ENCODE results near the gene PPP2R2D. TPM values are rescaled to one million over a fixed set of nuclear protein-coding genes. Genes with fewer than 3 reads are reported as not detected.

PPP2R2D gene
- total RNA-seq (10 to 100 TPM; 22.1 to 51.4 TPM), polyA plus RNA-seq (10 to 100 TPM; 15.6 to 22.0 TPM)
- long read RNA-seq, donor 1, full-length matches to known transcripts: 7 of 81 reads
- long read RNA-seq, donor 1, partial matches to known transcripts: 26 of 81 reads
- long read RNA-seq, donor 1, other reads (novel, unspliced or antisense): 48 of 81 reads
- long read RNA-seq, donor 2, full-length matches to known transcripts: 3 of 3 reads
- long read RNA-seq, donor 2, partial matches to known transcripts: 0 of 3 reads
- long read RNA-seq, donor 2, other reads (novel, unspliced or antisense): 0 of 3 reads
- long read RNA-seq, donor 3, full-length matches to known transcripts: 2 of 93 reads
- long read RNA-seq, donor 3, partial matches to known transcripts: 91 of 93 reads
- long read RNA-seq, donor 3, other reads (novel, unspliced or antisense): 0 of 93 reads
- long read RNA-seq, donor 4, full-length matches to known transcripts: 1 of 1 reads
- long read RNA-seq, donor 4, partial matches to known transcripts: 0 of 1 reads
- long read RNA-seq, donor 4, other reads (novel, unspliced or antisense): 0 of 1 reads
- long read RNA-seq, donor 5, full-length matches to known transcripts: 3 of 3 reads
- long read RNA-seq, donor 5, partial matches to known transcripts: 0 of 3 reads
- long read RNA-seq, donor 5, other reads (novel, unspliced or antisense): 0 of 3 reads

DNA sequence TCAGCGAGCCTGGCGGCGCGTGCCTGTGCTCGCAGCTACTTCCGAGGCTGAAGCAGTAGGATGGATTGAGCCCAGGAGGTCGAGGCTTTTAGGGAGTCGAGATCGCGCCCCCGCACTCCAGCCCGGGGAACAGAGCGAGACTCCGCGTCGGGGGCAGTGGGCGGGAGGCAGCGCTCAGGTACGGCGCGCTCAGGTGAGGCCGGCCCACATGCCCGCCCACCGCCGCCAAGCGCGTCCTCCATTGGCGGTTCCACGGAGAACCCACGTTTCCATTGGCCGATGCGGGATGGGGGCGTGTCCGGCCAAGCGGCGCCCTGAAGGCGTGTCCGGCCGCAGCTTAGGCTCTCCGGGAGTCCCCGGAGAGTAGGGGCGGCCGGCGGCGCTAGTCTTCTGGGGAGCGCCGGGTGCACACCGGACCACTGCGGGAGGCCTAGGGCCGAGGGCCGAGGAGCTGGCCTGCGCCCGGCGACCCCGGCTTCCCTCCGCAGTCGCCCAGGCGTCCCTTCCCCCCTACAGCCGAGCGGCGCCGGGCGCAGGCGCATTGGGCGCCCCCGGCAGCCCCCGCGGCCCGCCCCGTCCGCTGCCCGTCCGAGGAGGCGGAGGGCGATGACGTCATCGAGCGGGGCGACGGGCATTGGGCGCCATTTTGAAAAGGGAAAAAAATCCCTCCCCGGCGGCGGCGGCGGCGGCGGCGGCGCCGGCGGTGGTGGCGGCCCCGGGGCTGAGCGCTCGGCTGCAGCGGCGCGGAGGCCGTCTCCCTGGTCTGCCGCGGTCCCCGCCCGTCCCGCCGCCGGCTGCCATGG is at the start of gene PPP2R2D:
Gene PPP2R2D (plus strand): TSS at position 659 of the 803 bp plus-strand sequence. CDS start 141 bp downstream, at position 800.
- peak within 1 kb of the TSS; percentile 83 to 89 for H3K9ac ChIP-seq (ENCODE audit: insufficient read depth in 1 of 2, low read length in 2 of 2)
- ATAC-seq (ENCODE audit: insufficient read depth, low FRiP score) (peak; percentile 97), DNase-seq (peak; percentile 95 to 97 (median 96))
- peak within 1 kb of the TSS; percentile 93 to 97 for H3K27ac ChIP-seq (ENCODE audit: low read depth in 1 of 2, low read length in 1 of 2)
- H3K4me1 ChIP-seq (ENCODE audit: control insufficient read depth in 5 of 5, insufficient read depth in 5 of 5, low read length in 5 of 5): peaks cover 0 to 22% (median 13%) of the 10 kb centered on the region in 5 donors
- TF ChIP-seq, protein P1, sequence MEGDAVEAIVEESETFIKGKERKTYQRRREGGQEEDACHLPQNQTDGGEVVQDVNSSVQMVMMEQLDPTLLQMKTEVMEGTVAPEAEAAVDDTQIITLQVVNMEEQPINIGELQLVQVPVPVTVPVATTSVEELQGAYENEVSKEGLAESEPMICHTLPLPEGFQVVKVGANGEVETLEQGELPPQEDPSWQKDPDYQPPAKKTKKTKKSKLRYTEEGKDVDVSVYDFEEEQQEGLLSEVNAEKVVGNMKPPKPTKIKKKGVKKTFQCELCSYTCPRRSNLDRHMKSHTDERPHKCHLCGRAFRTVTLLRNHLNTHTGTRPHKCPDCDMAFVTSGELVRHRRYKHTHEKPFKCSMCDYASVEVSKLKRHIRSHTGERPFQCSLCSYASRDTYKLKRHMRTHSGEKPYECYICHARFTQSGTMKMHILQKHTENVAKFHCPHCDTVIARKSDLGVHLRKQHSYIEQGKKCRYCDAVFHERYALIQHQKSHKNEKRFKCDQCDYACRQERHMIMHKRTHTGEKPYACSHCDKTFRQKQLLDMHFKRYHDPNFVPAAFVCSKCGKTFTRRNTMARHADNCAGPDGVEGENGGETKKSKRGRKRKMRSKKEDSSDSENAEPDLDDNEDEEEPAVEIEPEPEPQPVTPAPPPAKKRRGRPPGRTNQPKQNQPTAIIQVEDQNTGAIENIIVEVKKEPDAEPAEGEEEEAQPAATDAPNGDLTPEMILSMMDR (IDR thresholded peaks at IDR 0.05; ENCODE audit: control extremely low read depth, extremely low read depth): no peak
- no peaks in the 10 kb centered on the region for H3K9me3 ChIP-seq (ENCODE audit: control insufficient read depth in 4 of 4, insufficient read depth in 3 of 4, low read length in 3 of 4)
- H3K27me3 ChIP-seq (ENCODE audit: control insufficient read depth in 3 of 3, insufficient read depth in 3 of 3, low read length in 2 of 3): peaks cover 0 to 16% (median 12%) of the 10 kb centered on the region in 3 donors
- WGBS, 2 donors: 0% methylated on average over 66 to 107 of the region's 107 CpGs
- H3K36me3 ChIP-seq (ENCODE audit: control insufficient read depth in 4 of 4, insufficient read depth in 4 of 4, low read length in 4 of 4): peaks cover 0 to 4% (median 1%) of the 10 kb centered on the region in 4 donors
- H3K4me3 ChIP-seq: peak within 1 kb of the TSS; percentile 87

DNA sequence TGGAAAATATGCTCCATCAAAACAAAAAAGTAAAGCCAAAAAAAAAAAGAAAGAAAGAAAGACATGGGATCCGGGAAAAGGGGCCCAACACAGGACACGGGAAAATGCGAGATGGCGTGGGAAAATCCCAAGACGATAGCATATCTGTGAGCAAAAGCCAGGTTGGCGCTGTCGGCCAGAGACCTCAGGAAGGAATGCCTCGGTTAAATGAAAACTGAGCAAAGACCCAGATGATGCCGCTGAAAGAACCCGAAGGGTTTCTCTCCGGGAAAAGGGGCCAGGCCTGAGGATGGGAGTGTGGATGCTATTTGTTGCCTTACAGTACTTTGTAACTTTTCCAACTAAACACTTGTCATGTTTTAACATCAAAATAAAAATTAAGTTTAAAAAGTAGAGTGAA is 49.5 kb upstream of the PPP2R2D start:
- Histone ChIP-seq H3K4me3 (no peak overlapping the region), H3K27me3 (ENCODE audit: control insufficient read depth in 3 of 3, insufficient read depth in 3 of 3, low read length in 2 of 3) (no peaks in the 10 kb centered on the region), H3K9ac (ENCODE audit: insufficient read depth in 1 of 2, low read length in 2 of 2) (no peak overlapping the region), H3K36me3 (ENCODE audit: control insufficient read depth in 4 of 4, insufficient read depth in 4 of 4, low read length in 4 of 4) (no peaks in the 10 kb centered on the region), H3K9me3 (ENCODE audit: control insufficient read depth in 4 of 4, insufficient read depth in 3 of 4, low read length in 3 of 4) (peaks cover 0 to 4% (median under 1%) of the 10 kb centered on the region in 4 donors), H3K4me1 (ENCODE audit: control insufficient read depth in 5 of 5, insufficient read depth in 5 of 5, low read length in 5 of 5) (no peaks in the 10 kb centered on the region), H3K27ac (ENCODE audit: low read depth in 1 of 2, low read length in 1 of 2) (no peak overlapping the region)
- 89 to 93% methylated on average over 11 of the region's 11 CpGs for WGBS, 2 donors
- ATAC-seq (ENCODE audit: insufficient read depth, low FRiP score) (no peak), DNase-seq (peak in 2 of 3 donors; percentile 29 to 45)
- TF ChIP-seq, protein P1 (IDR thresholded peaks at IDR 0.05; ENCODE audit: control extremely low read depth, extremely low read depth): no peak

DNA sequence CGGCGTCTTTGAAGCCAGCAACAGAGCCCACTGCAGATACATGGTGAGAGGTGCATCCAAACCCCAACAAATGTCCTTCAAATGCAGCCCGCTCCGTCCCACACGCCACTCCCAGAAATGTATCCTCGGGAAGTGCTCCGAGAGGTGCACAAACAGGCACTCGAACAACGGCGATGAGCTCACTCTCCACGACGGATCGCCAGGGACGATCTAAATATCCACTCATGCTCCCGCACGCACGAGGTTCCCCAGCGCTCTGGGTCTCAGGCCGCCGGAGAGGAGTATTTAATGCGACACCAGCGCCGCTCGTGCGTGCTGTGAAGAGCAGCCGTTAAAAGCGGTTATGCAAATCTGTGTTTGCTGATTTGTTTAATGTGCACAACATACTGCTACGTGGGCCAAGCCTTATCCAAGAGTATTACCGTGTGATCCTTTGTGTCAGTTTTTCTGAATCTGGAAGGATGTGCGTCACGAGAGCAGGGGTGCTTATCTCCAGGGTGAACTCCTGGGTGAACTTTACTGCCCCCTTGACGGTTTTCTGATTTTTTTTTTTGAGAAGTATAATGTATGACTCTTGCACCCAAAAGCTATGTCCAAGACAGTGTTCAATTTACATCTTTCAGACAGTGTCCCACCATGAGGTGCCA is 48.5 kb upstream of the PPP2R2D start:
- no peaks in the 10 kb centered on the region for H3K27me3 ChIP-seq (ENCODE audit: control insufficient read depth in 3 of 3, insufficient read depth in 3 of 3, low read length in 2 of 3)
- H3K9ac ChIP-seq (ENCODE audit: insufficient read depth in 1 of 2, low read length in 2 of 2): no peak overlapping the region
- ATAC-seq (ENCODE audit: insufficient read depth, low FRiP score) (no peak), DNase-seq (no peak)
- no peaks in the 10 kb centered on the region for H3K36me3 ChIP-seq (ENCODE audit: control insufficient read depth in 4 of 4, insufficient read depth in 4 of 4, low read length in 4 of 4)
- H3K27ac ChIP-seq (ENCODE audit: low read depth in 1 of 2, low read length in 1 of 2): no peak overlapping the region
- H3K4me3 ChIP-seq: no peak overlapping the region
- peaks cover 0 to 2% (median under 1%) of the 10 kb centered on the region in 4 donors for H3K9me3 ChIP-seq (ENCODE audit: control insufficient read depth in 4 of 4, insufficient read depth in 3 of 4, low read length in 3 of 4)
- TF ChIP-seq, protein P1 (IDR thresholded peaks at IDR 0.05; ENCODE audit: control extremely low read depth, extremely low read depth): no peak
- 91 to 94% methylated on average over 32 of the region's 32 CpGs for WGBS, 2 donors
- H3K4me1 ChIP-seq (ENCODE audit: control insufficient read depth in 5 of 5, insufficient read depth in 5 of 5, low read length in 5 of 5): no peaks in the 10 kb centered on the region

All from lung (tissue), 16 donors.